Choroid plexus epithelial cell (primary cell): ENCODE results near the gene PRR20G.

ENCODE experiments used
- DNase-seq: peaks from one replicate; pipeline ENCODE4 v3.0.0-alpha.2; 2010; ENCODE audit warnings: low read depth
- H3K4me3 ChIP-seq: 2 replicates; pipeline ENCODE4 v1.5.1; 2011; ENCODE audit warnings: low read depth, mild to moderate bottlenecking, control low read depth, low read length, moderate library complexity
- TF ChIP-seq, protein P1 (sequence below): conservative IDR thresholded peaks from 2 replicates; pipeline ENCODE4 v1.5.1; 2011; ENCODE audit warnings: low read depth, mild to moderate bottlenecking, control low read depth, inconsistent platforms, low read length, moderate library complexity

Gene PRR20G

DNA sequence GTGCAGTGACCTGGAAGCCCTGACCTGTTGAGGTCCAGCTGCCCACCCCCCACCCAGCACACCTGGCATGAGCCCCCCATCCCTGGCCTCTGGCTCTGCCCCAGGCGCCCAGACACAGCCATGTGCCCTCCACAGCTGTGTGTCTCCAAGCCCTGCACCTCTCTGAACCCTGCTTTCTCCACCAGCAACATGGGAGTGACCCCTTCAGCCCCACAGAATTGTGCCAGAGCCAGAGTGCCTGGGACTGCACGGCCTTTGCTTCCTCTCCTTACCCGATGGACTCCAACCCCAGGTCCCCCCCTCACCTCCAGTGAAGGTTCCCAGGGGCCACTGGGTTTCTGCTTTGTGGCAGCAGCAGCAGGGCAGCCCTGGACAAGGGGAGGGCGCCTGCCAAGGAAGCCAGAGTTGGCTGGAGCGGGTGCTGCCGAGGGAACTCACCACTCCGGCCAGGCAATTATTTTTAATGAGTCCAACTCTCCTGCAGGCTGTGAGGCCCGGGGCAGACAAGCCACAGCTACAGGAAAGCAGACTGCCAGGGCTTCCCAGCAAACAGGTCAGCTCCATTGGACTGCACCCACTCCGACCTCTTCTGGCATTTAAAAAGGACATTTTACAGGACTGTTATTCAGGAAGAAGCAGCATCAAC, 24.1 kb downstream of the PRR20G start:
- DNase-seq, result no peak
- H3K4me3 ChIP-seq, result no peak overlapping the region
- TF ChIP-seq, protein P1, sequence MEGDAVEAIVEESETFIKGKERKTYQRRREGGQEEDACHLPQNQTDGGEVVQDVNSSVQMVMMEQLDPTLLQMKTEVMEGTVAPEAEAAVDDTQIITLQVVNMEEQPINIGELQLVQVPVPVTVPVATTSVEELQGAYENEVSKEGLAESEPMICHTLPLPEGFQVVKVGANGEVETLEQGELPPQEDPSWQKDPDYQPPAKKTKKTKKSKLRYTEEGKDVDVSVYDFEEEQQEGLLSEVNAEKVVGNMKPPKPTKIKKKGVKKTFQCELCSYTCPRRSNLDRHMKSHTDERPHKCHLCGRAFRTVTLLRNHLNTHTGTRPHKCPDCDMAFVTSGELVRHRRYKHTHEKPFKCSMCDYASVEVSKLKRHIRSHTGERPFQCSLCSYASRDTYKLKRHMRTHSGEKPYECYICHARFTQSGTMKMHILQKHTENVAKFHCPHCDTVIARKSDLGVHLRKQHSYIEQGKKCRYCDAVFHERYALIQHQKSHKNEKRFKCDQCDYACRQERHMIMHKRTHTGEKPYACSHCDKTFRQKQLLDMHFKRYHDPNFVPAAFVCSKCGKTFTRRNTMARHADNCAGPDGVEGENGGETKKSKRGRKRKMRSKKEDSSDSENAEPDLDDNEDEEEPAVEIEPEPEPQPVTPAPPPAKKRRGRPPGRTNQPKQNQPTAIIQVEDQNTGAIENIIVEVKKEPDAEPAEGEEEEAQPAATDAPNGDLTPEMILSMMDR, result no peak

DNA sequence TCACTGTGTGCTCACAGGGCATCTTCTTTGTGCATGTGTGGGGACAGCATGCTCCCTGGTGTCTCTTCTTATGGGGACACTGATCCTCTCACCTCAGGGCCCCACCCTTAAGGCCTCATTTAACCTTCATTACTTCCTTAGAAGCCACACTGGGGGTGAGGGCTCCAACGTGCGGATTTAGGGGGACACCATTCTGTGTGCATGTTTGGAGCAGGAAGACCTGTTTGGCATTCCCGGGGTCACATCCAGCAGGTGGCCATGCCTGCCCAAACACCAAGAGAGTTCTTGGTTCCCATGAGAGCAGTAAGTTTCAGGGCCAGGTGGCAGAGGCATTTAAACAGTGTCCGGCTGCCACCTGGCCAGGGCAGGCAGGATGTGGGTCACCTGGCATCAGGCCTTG, 24.8 kb downstream of the PRR20G start:
- TF ChIP-seq, protein P1, result no peak
- no peak for DNase-seq
- no peak overlapping the region for H3K4me3 ChIP-seq

DNA sequence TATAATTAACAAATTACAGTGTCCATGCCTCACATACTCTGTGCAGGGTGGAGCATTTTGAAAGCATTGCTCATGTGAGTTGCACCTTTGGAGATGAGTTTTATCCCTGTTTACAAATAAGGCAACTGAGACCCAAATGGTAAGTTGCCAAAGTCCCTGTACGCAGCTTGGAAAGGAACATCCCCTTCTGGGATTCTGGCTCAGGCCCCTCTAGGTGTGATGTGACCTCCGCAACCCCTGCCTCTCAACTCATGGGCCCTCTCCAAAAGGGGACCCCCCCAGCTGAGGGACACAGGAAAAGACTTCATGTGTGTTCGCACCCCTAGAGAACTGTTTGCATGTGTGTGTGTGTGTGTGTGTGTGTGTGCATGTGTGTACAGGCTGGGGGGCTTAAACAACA, 25.3 kb downstream of the PRR20G start:
- DNase-seq, result no peak
- TF ChIP-seq, protein P1, result no peak
- H3K4me3 ChIP-seq, result no peak overlapping the region

DNA sequence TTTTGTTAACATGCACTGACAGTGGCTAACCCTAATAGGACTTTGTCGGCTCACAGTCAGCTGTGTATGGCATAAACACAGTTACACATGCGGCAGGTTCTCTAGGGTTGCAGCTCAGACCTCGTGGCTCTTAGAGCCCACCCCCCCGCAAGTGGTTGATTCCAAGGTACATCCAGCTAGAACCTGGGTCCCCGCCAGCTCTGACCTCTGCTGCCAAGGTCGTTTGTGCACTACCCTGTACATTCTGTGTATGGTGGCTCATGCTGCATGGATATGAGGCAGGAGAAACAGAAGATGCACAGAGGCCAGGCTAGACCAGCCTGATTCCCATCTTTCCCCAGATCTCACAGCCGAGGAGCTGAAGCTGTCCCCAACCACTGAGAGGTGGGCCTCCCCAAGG, 25.9 kb downstream of the PRR20G start:
- no peak for DNase-seq
- H3K4me3 ChIP-seq, result no peak overlapping the region
- TF ChIP-seq, protein P1, result no peak

DNA sequence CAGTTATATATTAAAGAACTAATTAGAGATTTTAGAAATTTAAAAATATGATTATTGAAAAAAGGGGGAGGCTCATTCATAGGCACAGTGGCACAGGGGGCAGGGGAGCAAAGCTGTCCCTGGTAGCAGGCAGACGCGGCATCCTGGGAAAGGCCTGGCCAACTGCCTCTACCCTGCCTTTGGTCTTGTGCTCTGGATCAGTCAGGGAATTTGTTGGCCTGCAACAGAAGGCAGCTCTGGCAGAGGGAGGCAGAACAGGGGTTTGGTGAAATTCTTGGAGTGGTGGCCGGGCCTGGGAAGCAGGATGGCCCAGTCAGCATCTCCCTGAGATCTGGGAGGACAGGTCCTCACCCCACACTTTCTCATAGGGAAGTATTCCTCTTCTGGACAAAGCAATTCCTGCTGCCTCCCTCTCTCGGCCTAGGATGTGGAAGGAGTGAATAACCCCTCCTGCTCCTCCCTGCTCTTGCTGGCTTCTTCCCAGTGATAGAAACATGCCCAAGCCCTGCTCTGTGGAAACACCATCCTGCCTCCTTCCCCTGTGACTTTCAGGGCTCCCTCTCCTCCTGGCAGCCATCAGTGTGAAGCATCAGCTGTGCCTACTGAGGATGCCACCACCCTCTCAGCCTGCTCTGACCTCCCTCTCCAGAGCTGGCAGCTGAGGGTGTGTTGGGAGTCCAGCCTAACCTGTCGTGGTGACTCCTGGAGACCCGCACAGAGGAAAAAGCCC, 26.9 kb downstream of the PRR20G start:
- TF ChIP-seq, protein P1, result no peak
- H3K4me3 ChIP-seq, result no peak overlapping the region
- no peak for DNase-seq

DNA sequence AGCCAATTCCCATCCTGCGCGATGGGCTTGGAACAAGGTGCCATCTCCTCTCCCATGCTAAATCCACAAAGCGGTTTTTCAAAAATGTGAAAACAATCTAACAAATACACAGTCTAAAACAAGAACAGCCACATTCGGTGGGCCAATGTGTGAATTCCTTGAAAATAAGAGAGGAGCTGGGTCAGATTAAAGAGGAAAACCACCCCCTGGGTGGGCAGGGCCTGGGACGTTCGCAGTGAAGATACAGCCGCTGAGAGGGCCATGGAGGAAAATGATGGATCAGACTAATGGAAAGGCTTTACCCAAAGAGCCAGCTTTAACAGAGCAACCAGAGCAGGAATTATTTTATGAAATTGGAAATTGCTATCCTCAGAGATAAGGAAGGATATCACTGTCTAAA, 27.4 kb downstream of the PRR20G start:
- TF ChIP-seq, protein P1, result no peak
- no peak overlapping the region for H3K4me3 ChIP-seq
- no peak for DNase-seq

DNA sequence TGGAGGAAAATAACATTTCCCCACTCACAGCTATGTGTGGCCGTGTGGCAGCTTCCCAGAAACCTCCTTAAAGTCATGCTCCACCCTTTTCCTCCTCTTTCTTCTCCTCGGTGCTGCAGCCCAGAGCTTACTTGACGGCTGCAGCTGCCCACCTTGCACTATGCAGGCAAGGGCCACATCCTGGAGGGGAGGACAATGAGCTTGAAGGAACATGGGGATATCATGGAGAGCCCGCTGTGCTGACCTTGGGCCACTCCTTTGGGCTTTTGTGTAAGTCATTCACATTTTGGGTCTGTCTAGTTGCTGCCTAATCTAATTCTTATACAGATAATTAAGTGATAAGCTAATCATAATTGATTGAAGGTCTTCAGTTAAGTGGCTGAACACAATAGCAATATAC, 28.0 kb downstream of the PRR20G start:
- no peak for DNase-seq
- TF ChIP-seq, protein P1, result no peak
- no peak overlapping the region for H3K4me3 ChIP-seq
